AG04449 (cell line): ENCODE results near the gene CEP128.
A peak's percentile ranks its signal among the peaks of the same experiment; 100 is the strongest.

Experiments used
- CTCF ChIA-PET: fragments of 350-600 bp; formaldehyde crosslinking; extraction: SDS; loops from one replicate; lab custom pipeline; 2021; ENCODE audit warnings: antibody characterized with exemption; lab: Yijun Ruan, JAX
- POLR2A ChIA-PET: fragments of 400-600, 350-600 bp; formaldehyde crosslinking; extraction: SDS; loops from one replicate; lab custom pipeline; 2020; ENCODE audit warnings: antibody characterized with exemption, inconsistent platforms; lab: Yijun Ruan, JAX
- DNase-seq: peaks from one replicate; pipeline ENCODE4 v3.0.0-alpha.2; 2010; ENCODE audit warnings: low read depth, low spot score
- H3K4me3 ChIP-seq: 2 replicates; pipeline ENCODE4 v1.5.1; 2011; ENCODE audit warnings: low read depth, mild to moderate bottlenecking, control low read depth, low read length
- TF ChIP-seq, protein P1 (sequence below): IDR thresholded peaks from one replicate; pipeline ENCODE4 v1.5.1; 2011; ENCODE audit warnings: mild to moderate bottlenecking, moderate library complexity, low read length, control low read depth, inconsistent platforms; ENCODE audit not compliant: insufficient read depth; ENCODE audit errors: missing control alignments

CEP128 gene

DNA sequence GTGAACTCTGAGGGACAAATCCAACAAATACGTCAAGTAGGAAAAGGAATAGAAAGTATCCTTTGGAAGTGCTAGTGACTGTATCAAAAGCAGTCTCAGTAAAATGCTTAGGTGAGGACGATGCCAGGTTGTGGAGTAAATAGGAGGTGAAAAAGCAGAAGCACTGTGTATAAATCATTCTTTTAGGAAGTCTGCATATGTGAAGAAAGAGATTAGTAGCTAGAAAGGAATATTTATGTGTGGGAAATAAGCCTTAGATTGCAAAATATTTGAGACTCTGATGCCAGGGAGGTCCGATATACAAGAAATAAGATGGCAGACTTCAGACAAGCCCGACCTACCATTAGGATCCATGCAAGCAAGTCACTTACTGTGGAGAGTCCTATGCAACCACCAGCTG, 7.9 kb downstream of the CEP128 start:
- DNase-seq = no peak
- TF ChIP-seq, protein P1, sequence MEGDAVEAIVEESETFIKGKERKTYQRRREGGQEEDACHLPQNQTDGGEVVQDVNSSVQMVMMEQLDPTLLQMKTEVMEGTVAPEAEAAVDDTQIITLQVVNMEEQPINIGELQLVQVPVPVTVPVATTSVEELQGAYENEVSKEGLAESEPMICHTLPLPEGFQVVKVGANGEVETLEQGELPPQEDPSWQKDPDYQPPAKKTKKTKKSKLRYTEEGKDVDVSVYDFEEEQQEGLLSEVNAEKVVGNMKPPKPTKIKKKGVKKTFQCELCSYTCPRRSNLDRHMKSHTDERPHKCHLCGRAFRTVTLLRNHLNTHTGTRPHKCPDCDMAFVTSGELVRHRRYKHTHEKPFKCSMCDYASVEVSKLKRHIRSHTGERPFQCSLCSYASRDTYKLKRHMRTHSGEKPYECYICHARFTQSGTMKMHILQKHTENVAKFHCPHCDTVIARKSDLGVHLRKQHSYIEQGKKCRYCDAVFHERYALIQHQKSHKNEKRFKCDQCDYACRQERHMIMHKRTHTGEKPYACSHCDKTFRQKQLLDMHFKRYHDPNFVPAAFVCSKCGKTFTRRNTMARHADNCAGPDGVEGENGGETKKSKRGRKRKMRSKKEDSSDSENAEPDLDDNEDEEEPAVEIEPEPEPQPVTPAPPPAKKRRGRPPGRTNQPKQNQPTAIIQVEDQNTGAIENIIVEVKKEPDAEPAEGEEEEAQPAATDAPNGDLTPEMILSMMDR = no peak
- ChIA-PET POLR2A (no interaction called here), CTCF (interaction anchor here (1.1 to 1.2 kb wide), 2 partner anchors 8 kb away, joined by 3 to 6 read pairs; partner anchors contain the start of gene CEP128)
- H3K4me3 ChIP-seq = no peak overlapping the region

DNA sequence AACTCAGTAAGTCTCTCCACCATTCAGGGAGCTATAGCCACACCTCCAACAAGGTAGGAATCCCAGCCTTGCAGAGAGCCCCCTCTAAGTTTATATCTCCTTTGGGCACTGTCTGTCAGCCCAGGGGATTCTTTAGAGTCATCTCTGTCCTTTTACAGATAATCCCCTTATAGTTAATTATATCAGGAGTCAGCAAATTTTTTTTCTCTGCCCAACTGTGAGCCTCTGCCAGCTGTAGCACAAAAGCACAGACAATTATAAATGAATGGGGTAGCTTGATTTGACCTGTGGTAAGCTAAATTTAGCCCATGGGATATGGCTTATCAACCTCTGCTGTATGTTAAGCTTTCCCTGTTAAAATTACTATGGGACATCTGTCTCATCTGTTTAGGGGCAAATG, 8.3 kb downstream of the CEP128 start:
- no peak for DNase-seq
- no peak overlapping the region for H3K4me3 ChIP-seq

DNA sequence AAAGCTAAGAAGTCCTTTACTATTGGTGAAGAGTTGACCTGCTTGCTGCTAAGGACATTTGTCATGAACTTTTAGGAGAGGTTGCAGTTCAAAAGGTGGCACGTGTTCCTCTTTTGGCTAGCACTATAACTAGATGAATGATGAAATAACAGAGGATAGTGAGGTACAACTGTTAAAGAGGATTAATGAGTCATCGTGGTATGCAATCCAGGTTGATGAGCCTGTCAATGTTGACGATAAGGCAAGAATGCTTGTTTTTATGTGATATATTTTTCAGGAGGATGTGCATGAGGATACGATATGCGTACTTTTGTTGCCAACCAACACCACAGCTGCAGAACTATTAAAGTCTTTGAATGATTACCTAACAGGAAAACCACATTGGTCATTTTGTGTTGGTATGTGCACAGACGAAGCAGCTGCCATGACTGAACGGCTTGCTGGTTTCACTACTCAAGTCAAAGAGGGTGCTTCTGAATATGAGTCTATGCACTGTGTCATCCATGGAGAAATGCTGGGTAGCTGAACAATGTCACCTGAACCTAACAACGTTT, 10.6 kb downstream of the CEP128 start:
- peak; percentile 82 for DNase-seq
- peak overlapping the region; percentile 27 for H3K4me3 ChIP-seq
- TF ChIP-seq, protein P1 = no peak
- ChIA-PET POLR2A (interaction anchor here (0.6 to 0.9 kb wide), 2 partner anchors 11 to 288 kb away, joined by 3 read pairs; partner anchors contain the start of gene CEP128), CTCF (interaction anchor here (1.4 to 2.0 kb wide), 3 partner anchors 11 to 25 kb away, joined by 3 to 5 read pairs (median 5); partner anchors contain the start of genes CEP128 and TSHR)

More for the DNA sequence above, 8.3 kb downstream of the CEP128 start:
- POLR2A ChIA-PET = interaction anchor here (0.6 kb wide), 1 partner anchor 269 kb away, joined by 3 read pairs; no protein-coding TSS in a partner anchor
- CTCF ChIA-PET = interaction anchor here (1.2 kb wide), 1 partner anchor 8 kb away, joined by 6 read pairs; the partner anchor contains the start of gene CEP128
- TF ChIP-seq, protein P1 = no peak

DNA sequence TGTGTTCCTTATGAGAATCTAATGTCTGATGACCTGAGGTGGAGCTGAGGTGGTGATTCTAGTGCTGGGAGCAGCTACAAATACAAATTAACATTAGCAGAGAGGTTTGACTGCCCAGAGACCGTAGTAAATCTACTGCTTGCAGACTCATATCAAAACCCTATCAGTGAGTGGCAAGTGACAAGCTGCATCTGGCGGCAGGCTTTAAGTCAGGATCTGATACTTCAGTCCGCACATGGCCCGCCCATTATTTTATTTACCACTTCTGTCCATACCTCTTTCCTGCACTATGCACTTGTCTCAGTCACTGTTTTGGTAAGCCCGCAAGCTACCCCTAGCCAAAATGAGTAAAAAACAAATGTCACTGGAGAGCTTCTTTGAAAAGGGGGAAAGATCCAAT, 11.4 kb downstream of the CEP128 start:
- CTCF ChIA-PET = interaction anchor here (0.7 to 2.0 kb wide), 5 partner anchors 11 to 67 kb away, joined by 3 to 5 read pairs (median 3); partner anchors contain the start of genes CEP128 and TSHR
- H3K4me3 ChIP-seq = no peak overlapping the region
- POLR2A ChIA-PET = no interaction called here
- no peak for DNase-seq
- TF ChIP-seq, protein P1 = no peak

DNA sequence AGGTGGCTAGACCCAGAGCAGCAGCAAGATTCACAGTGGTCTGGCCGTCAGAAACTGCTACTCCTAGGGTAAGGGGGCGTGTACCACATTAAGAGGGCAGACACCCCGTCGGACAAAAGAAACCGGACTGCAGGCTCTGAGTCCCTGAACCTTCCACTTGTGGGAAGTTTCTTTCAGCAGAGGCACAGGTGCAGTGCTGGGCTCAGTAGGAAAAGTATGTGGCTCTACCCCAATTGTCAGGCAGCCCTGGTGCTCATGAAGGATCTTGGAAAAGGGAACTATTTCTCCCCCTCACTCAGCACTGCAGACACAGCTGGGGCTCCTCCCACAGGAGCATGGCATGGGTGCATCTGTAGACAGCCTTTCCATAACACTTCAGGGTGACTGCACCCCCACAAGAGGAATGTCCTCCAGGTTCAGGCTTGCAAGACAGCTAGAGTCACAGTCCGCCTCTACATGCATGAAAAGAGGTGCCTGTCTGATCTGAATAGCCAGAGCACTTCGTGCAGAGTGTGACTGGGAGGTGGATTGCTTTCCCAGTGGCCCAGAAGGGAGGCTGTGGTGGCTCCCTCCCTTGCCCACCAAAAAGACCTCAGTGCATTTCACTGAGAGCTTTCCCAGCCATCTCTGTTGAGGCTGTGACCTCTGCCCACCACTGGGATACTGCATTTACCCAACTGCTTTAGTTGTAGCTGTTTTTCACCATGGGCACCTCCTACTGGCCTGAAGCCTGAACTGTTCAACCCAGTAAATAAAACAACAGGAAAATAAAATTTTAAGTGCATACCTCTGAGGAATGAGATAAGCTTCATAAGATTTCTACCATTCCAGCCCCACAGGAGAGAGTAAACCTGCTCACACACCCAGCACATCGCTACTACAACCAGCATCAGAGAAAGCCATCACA, 14.2 kb downstream of the CEP128 start:
- CTCF ChIA-PET = no interaction called here

More for the DNA sequence above, 14.2 kb downstream of the CEP128 start:
- no peak for DNase-seq
- TF ChIP-seq, protein P1 = no peak
- H3K4me3 ChIP-seq = no peak overlapping the region
- POLR2A ChIA-PET = interaction anchor here (0.8 kb wide), 1 partner anchor 292 kb away, joined by 3 read pairs; no protein-coding TSS in a partner anchor
